IPS-20b (cell line): Measurements from ENCODE around the gene KCNE3.
"Not testable (repeated sequence)": the region's sequence is repeated elsewhere in the genome, so short reads cannot be mapped to it uniquely, and the experiment has no call there.

Source experiments
- H3K27ac ChIP-seq: one replicate; pipeline ENCODE4 v1.5.1; 2013; ENCODE audit warnings: low read length
- H3K27me3 ChIP-seq: 2 replicates; pipeline ENCODE4 v1.6.1; 2013; ENCODE audit warnings: mild to moderate bottlenecking, low read length, inconsistent platforms; ENCODE audit not compliant: insufficient read depth
- H3K36me3 ChIP-seq: 2 replicates; pipeline ENCODE4 v1.6.1; 2013; ENCODE audit warnings: low read depth, mild to moderate bottlenecking, inconsistent platforms, low read length, moderate library complexity; ENCODE audit not compliant: insufficient read depth
- H3K4me1 ChIP-seq: 2 replicates; pipeline ENCODE4 v1.6.1; 2013; ENCODE audit warnings: mild to moderate bottlenecking, control low read depth, inconsistent platforms, low read length, moderate library complexity; ENCODE audit not compliant: insufficient read depth
- H3K4me3 ChIP-seq: 2 replicates; pipeline ENCODE4 v1.5.1; 2013; ENCODE audit warnings: mild to moderate bottlenecking, low read length, inconsistent platforms
- H3K9ac ChIP-seq: 2 replicates; pipeline ENCODE4 v1.6.1; 2013; ENCODE audit warnings: low read depth, mild to moderate bottlenecking, inconsistent platforms, low read length, moderate library complexity
- H3K9me3 ChIP-seq: 2 replicates; pipeline ENCODE4 v1.6.1; 2013; ENCODE audit warnings: mild to moderate bottlenecking, low read depth, low read length, inconsistent platforms; ENCODE audit not compliant: insufficient read depth

The KCNE3 gene

GRCh38 chr11:74434528-74434927 lies 32.8 kb downstream of the KCNE3 start:
- Histone ChIP-seq H3K27ac (no peak overlapping the region), H3K4me3 (no peak overlapping the region), H3K9me3 (no peaks in the 10 kb centered on the region), H3K4me1 (no peaks in the 10 kb centered on the region), H3K27me3 (no peaks in the 10 kb centered on the region), H3K36me3 (no peaks in the 10 kb centered on the region), H3K9ac (no peak overlapping the region)

GRCh38 chr11:74429205-74429604 lies 38.1 kb downstream of the KCNE3 start:
- Histone ChIP-seq H3K9ac (no peak overlapping the region), H3K27me3 (no peaks in the 10 kb centered on the region), H3K4me3 (no peak overlapping the region), H3K9me3 (no peaks in the 10 kb centered on the region), H3K36me3 (no peaks in the 10 kb centered on the region), H3K4me1 (no peaks in the 10 kb centered on the region), H3K27ac (no peak overlapping the region)

GRCh38 chr11:74427384-74427886 lies 39.9 kb downstream of the KCNE3 start:
- H3K4me3 ChIP-seq: no peak overlapping the region
- H3K36me3 ChIP-seq: no peaks in the 10 kb centered on the region
- H3K27ac ChIP-seq: no peak overlapping the region
- no peaks in the 10 kb centered on the region for H3K9me3 ChIP-seq
- no peaks in the 10 kb centered on the region for H3K27me3 ChIP-seq
- H3K9ac ChIP-seq: no peak overlapping the region
- no peaks in the 10 kb centered on the region for H3K4me1 ChIP-seq

- H3K4me1 ChIP-seq: no peaks in the 10 kb centered on the region
- no peak overlapping the region for H3K27ac ChIP-seq
- H3K27me3 ChIP-seq: no peaks in the 10 kb centered on the region
- no peaks in the 10 kb centered on the region for H3K9me3 ChIP-seq
- H3K36me3 ChIP-seq: no peaks in the 10 kb centered on the region
- H3K4me3 ChIP-seq: no peak overlapping the region
- H3K9ac ChIP-seq: no peak overlapping the region
Measured at GRCh38 chr11:74425100-74425499, 42.2 kb downstream of the KCNE3 start.

GRCh38 chr11:74418509-74418895 lies 48.8 kb downstream of the KCNE3 start:
- Histone ChIP-seq H3K4me1 (no peaks in the 10 kb centered on the region), H3K27me3 (no peaks in the 10 kb centered on the region), H3K9me3 (no peaks in the 10 kb centered on the region), H3K27ac (no peak overlapping the region), H3K4me3 (no peak overlapping the region), H3K9ac (no peak overlapping the region), H3K36me3 (no peaks in the 10 kb centered on the region)

- Histone ChIP-seq H3K27ac (no peak overlapping the region), H3K4me3 (no peak overlapping the region), H3K9me3 (no peaks in the 10 kb centered on the region), H3K36me3 (no peaks in the 10 kb centered on the region), H3K4me1 (no peaks in the 10 kb centered on the region), H3K9ac (no peak overlapping the region), H3K27me3 (no peaks in the 10 kb centered on the region)
Measured at GRCh38 chr11:74417860-74418508, 49.4 kb downstream of the KCNE3 start.

GRCh38 chr11:74417379-74417804 lies 50.0 kb downstream of the KCNE3 start:
- no peak overlapping the region for H3K27ac ChIP-seq
- H3K36me3 ChIP-seq: no peaks in the 10 kb centered on the region
- no peaks in the 10 kb centered on the region for H3K27me3 ChIP-seq
- H3K9me3 ChIP-seq: no peaks in the 10 kb centered on the region
- no peak overlapping the region for H3K4me3 ChIP-seq
- no peaks in the 10 kb centered on the region for H3K4me1 ChIP-seq
- H3K9ac ChIP-seq: no peak overlapping the region

- not testable (repeated sequence) for H3K36me3 ChIP-seq, H3K4me1 ChIP-seq, H3K4me3 ChIP-seq, H3K9me3 ChIP-seq, H3K9ac ChIP-seq, H3K27ac ChIP-seq, H3K27me3 ChIP-seq
Measured at GRCh38 chr11:74416974-74417373, 50.4 kb downstream of the KCNE3 start.

GRCh38 chr11:74412733-74413359 lies 54.5 kb downstream of the KCNE3 start:
- H3K9ac ChIP-seq: no peak overlapping the region
- H3K4me3 ChIP-seq: no peak overlapping the region
- no peaks in the 10 kb centered on the region for H3K9me3 ChIP-seq
- H3K27me3 ChIP-seq: no peaks in the 10 kb centered on the region
- no peaks in the 10 kb centered on the region for H3K36me3 ChIP-seq
- no peaks in the 10 kb centered on the region for H3K4me1 ChIP-seq
- H3K27ac ChIP-seq: no peak overlapping the region

GRCh38 chr11:74412321-74412720 lies 55.0 kb downstream of the KCNE3 start:
- Histone ChIP-seq H3K4me3 (no peak overlapping the region), H3K9ac (no peak overlapping the region), H3K4me1 (no peaks in the 10 kb centered on the region), H3K27me3 (no peaks in the 10 kb centered on the region), H3K9me3 (no peaks in the 10 kb centered on the region), H3K36me3 (no peaks in the 10 kb centered on the region), H3K27ac (no peak overlapping the region)

- H3K4me1 ChIP-seq: no peaks in the 10 kb centered on the region
- no peak overlapping the region for H3K9ac ChIP-seq
- no peaks in the 10 kb centered on the region for H3K36me3 ChIP-seq
Measured at GRCh38 chr11:74409633-74410032, 57.7 kb downstream of the KCNE3 start.

More at GRCh38 chr11:74409633-74410032, 57.7 kb downstream of the KCNE3 start:
- no peaks in the 10 kb centered on the region for H3K27me3 ChIP-seq
- H3K4me3 ChIP-seq: no peak overlapping the region
- no peak overlapping the region for H3K27ac ChIP-seq
- no peaks in the 10 kb centered on the region for H3K9me3 ChIP-seq
